Nephron progenitor cell (in vitro differentiated cells): ENCODE measurements around the gene RGS21.

Experiments
- DNase-seq: peaks from one replicate; pipeline ENCODE4 v3.0.0; 2021
- H3K27ac Mint-ChIP-seq: 2 replicates; pipeline ENCODE4 v1.8.0; 2021; ENCODE audit warnings: mild to moderate bottlenecking, moderate library complexity, mixed read lengths
- H3K27me3 Mint-ChIP-seq: 2 replicates; pipeline ENCODE4 v1.8.0; 2021; ENCODE audit warnings: mild to moderate bottlenecking, low read depth, mixed read lengths; ENCODE audit not compliant: poor library complexity
- H3K36me3 Mint-ChIP-seq: 2 replicates; pipeline ENCODE4 v1.8.0; 2021; ENCODE audit warnings: low read depth, mixed read lengths
- H3K4me1 Mint-ChIP-seq: 2 replicates; pipeline ENCODE4 v1.8.0; 2021; ENCODE audit warnings: mixed read lengths
- H3K4me3 Mint-ChIP-seq: 2 replicates; pipeline ENCODE4 v1.8.0; 2021; ENCODE audit warnings: mild to moderate bottlenecking, moderate library complexity, mixed read lengths
- H3K9me3 Mint-ChIP-seq: 2 replicates; pipeline ENCODE4 v1.8.0; 2021; ENCODE audit warnings: mild to moderate bottlenecking, moderate library complexity, mixed read lengths
- CTCF ChIP-seq: fragments of 200-600 bp; sonication (generic); IDR thresholded peaks from 2 replicates; pipeline ENCODE4 v1.5.0; 2021; ENCODE audit warnings: antibody characterized with exemption

The RGS21 gene

GRCh38 chr1:192343344-192343743 lies 26.6 kb downstream of the RGS21 start:
- no peaks in the 10 kb centered on the region for H3K9me3 Mint-ChIP-seq
- H3K36me3 Mint-ChIP-seq = no peaks in the 10 kb centered on the region

GRCh38 chr1:192349314-192349713 lies 32.5 kb downstream of the RGS21 start:
- Mint-ChIP-seq H3K27ac (no peak overlapping the region), H3K4me1 (no peaks in the 10 kb centered on the region), H3K9me3 (no peaks in the 10 kb centered on the region), H3K4me3 (no peak overlapping the region), H3K36me3 (no peaks in the 10 kb centered on the region), H3K27me3 (peaks cover 3% of the 10 kb centered on the region)
- TF ChIP-seq CTCF = no peak
- DNase-seq = no peak

More at GRCh38 chr1:192343344-192343743, 26.6 kb downstream of the RGS21 start:
- Mint-ChIP-seq H3K27ac (no peak overlapping the region), H3K4me1 (no peaks in the 10 kb centered on the region), H3K4me3 (no peak overlapping the region), H3K27me3 (no peaks in the 10 kb centered on the region)
- no peak for TF ChIP-seq CTCF
- no peak for DNase-seq

GRCh38 chr1:192350356-192350755 lies 33.6 kb downstream of the RGS21 start:
- Mint-ChIP-seq H3K27ac (no peak overlapping the region), H3K9me3 (no peaks in the 10 kb centered on the region), H3K27me3 (peaks cover 3% of the 10 kb centered on the region), H3K36me3 (no peaks in the 10 kb centered on the region), H3K4me3 (no peak overlapping the region), H3K4me1 (no peaks in the 10 kb centered on the region)
- no peak for DNase-seq
- no peak for TF ChIP-seq CTCF

- no peak overlapping the region for H3K4me3 Mint-ChIP-seq
Observed at GRCh38 chr1:192351550-192351949, 34.8 kb downstream of the RGS21 start.

GRCh38 chr1:192357924-192358323 lies 41.1 kb downstream of the RGS21 start:
- H3K4me3 Mint-ChIP-seq = no peak overlapping the region

More at GRCh38 chr1:192351550-192351949, 34.8 kb downstream of the RGS21 start:
- H3K27ac Mint-ChIP-seq = no peak overlapping the region
- DNase-seq = no peak
- peaks cover 3% of the 10 kb centered on the region for H3K27me3 Mint-ChIP-seq
- H3K4me1 Mint-ChIP-seq = no peaks in the 10 kb centered on the region
- TF ChIP-seq CTCF = no peak
- H3K36me3 Mint-ChIP-seq = no peaks in the 10 kb centered on the region
- no peaks in the 10 kb centered on the region for H3K9me3 Mint-ChIP-seq

More at GRCh38 chr1:192357924-192358323, 41.1 kb downstream of the RGS21 start:
- no peaks in the 10 kb centered on the region for H3K27me3 Mint-ChIP-seq
- H3K36me3 Mint-ChIP-seq = no peaks in the 10 kb centered on the region
- DNase-seq = no peak
- H3K4me1 Mint-ChIP-seq = no peaks in the 10 kb centered on the region
- no peak for TF ChIP-seq CTCF
- no peak overlapping the region for H3K27ac Mint-ChIP-seq
- no peaks in the 10 kb centered on the region for H3K9me3 Mint-ChIP-seq
